HCT116 (cell line): ENCODE results near the gene ING3. TPM values are rescaled to one million over a fixed set of nuclear protein-coding genes. Genes with fewer than 3 reads are reported as not detected.

Experiments
- ATAC-seq: fragments of 200-7000 bp; cut with Tn5 transposase; 2 replicates; pipeline ENCODE4 v1.9.1; 2020; ENCODE audit warnings: mild to moderate bottlenecking, moderate library complexity
- BruUV-seq: library from RNA; stranded (reverse); fragments of 400-500 nt; replicated peaks from 2 replicates; lab custom pipeline; 2021; lab: Mats Ljungman, UMichigan
- CTCF ChIA-PET: fragments of 300-600 bp; sonication (Branson Sonifier 250); formaldehyde crosslinking; loops from one replicate; lab custom pipeline; 2021; ENCODE audit warnings: antibody characterized with exemption; lab: Charles Lee
- POLR2A ChIA-PET: fragments of 300-600, 350-600 bp; sonication (Branson Sonifier 250); formaldehyde crosslinking; loops from one replicate; lab custom pipeline; 2021; ENCODE audit warnings: antibody characterized with exemption; lab: Charles Lee
- RAD21 ChIA-PET, 2 experiments: fragments of 300-600 bp; sonication (Branson Sonifier 250); formaldehyde crosslinking; loops; one replicate each; lab custom pipeline; 2023; ENCODE audit warnings: low total read pairs in 2 of 2; ENCODE audit not compliant: uncharacterized antibody in 2 of 2, unreplicated experiment in 2 of 2, low non-redundant PET in 1 of 2; lab: Charles Lee
- DNase-seq: peaks from one replicate; pipeline ENCODE4 v3.0.0-alpha.2; 2010; ENCODE audit warnings: low read depth, low spot score
- H2AFZ ChIP-seq: fragments of 200-600 bp; shearing (Covaris generic), sonication (generic); 2 replicates; pipeline ENCODE4 v1.6.1; 2017; ENCODE audit warnings: low read depth, mixed run types, mixed read lengths, antibody characterized with exemption, low read length; ENCODE audit not compliant: poor library complexity, severe bottlenecking
- H3K27ac ChIP-seq: 2 replicates; pipeline ENCODE4 v1.5.1; 2012; ENCODE audit warnings: low read depth, low read length
- H3K27me3 ChIP-seq: fragments of 200-600 bp; sonication (generic); 2 replicates; pipeline ENCODE4 v1.6.1; 2016; ENCODE audit warnings: mixed run types, low read length, mixed read lengths; ENCODE audit not compliant: insufficient read depth
- H3K36me3 ChIP-seq, 2 experiments: fragments of 200-500 bp in 1 of 2; fragments of 200-600 bp in 1 of 2; sonication (Bioruptor generic) in 1 of 2; sonication (generic) in 1 of 2; 2 replicates each; pipeline versions ENCODE4 v1.5.1 to v1.6.1; 2014 to 2016; ENCODE audit warnings: low read length in 2 of 2, inconsistent platforms in 1 of 2, mixed read lengths in 1 of 2, mixed run types in 1 of 2; ENCODE audit not compliant: insufficient read depth in 2 of 2, control insufficient read depth in 1 of 2
- H3K4me1 ChIP-seq, 2 experiments: fragments of 200-600 bp in 1 of 2; sonication (generic) in 1 of 2; 2 replicates each; pipeline versions ENCODE4 v1.5.1 to v1.6.1; 2012 to 2017; ENCODE audit warnings: low read length in 2 of 2, inconsistent platforms in 1 of 2, mild to moderate bottlenecking in 1 of 2, mixed read lengths in 1 of 2, mixed run types in 1 of 2, moderate library complexity in 1 of 2; ENCODE audit not compliant: insufficient read depth in 2 of 2, control insufficient read depth in 1 of 2
- H3K4me2 ChIP-seq: fragments of 200-600 bp; sonication (generic); 2 replicates; pipeline ENCODE4 v1.6.1; 2017; ENCODE audit warnings: mixed run types, low read length, mixed read lengths
- H3K4me3 ChIP-seq, 2 experiments: fragments of 200-600 bp in 1 of 2; sonication (generic) in 1 of 2; replicated peaks in 1 of 2; 2 replicates each; pipeline ENCODE4 v1.5.1; 2011 to 2016; ENCODE audit warnings: low read length in 2 of 2, control low read depth in 1 of 2, low read depth in 1 of 2, mild to moderate bottlenecking in 1 of 2, mixed read lengths in 1 of 2, mixed run types in 1 of 2
- H3K79me2 ChIP-seq: fragments of 200-600 bp; sonication (generic); 2 replicates; pipeline ENCODE4 v1.6.1; 2017; ENCODE audit warnings: mild to moderate bottlenecking, mixed run types, low read length, moderate library complexity, mixed read lengths; ENCODE audit not compliant: insufficient read depth
- H3K9ac ChIP-seq: fragments of 200-600 bp; sonication (generic); 2 replicates; pipeline ENCODE4 v1.6.1; 2016; ENCODE audit warnings: low read length, mixed read lengths
- H3K9me2 ChIP-seq: fragments of 200-600 bp; sonication (generic), shearing (Covaris generic); 2 replicates; pipeline ENCODE4 v1.6.1; 2017; ENCODE audit warnings: mixed run types, mild to moderate bottlenecking, moderate library complexity; ENCODE audit not compliant: insufficient read depth
- H3K9me3 ChIP-seq, 2 experiments: fragments of 200-500 bp in 1 of 2; fragments of 200-600 bp in 1 of 2; sonication (Bioruptor generic) in 1 of 2; sonication (generic) in 1 of 2; 2 replicates each; pipeline ENCODE4 v1.6.1; 2014 to 2017; ENCODE audit warnings: low read length in 2 of 2, mixed read lengths in 2 of 2, inconsistent platforms in 1 of 2, low read depth in 1 of 2, mild to moderate bottlenecking in 1 of 2, mixed run types in 1 of 2, moderate library complexity in 1 of 2; ENCODE audit not compliant: control insufficient read depth in 1 of 2, insufficient read depth in 1 of 2
- H4K20me1 ChIP-seq: fragments of 200-600 bp; sonication (generic), shearing (Covaris generic); 2 replicates; pipeline ENCODE4 v1.6.1; 2017; ENCODE audit warnings: mixed run types, mild to moderate bottlenecking, moderate library complexity; ENCODE audit not compliant: insufficient read depth
- ATF3 ChIP-seq: IDR thresholded peaks from 2 replicates; pipeline ENCODE4 v1.6.1; 2012
- CBX3 ChIP-seq: IDR thresholded peaks from 2 replicates; pipeline ENCODE4 v1.6.1; 2012; ENCODE audit warnings: low read depth
- EZH2phosphoT487 ChIP-seq: fragments of 200-600 bp; IDR thresholded peaks from 2 replicates; pipeline ENCODE4 v1.6.1; 2018; ENCODE audit warnings: antibody characterized with exemption, borderline replicate concordance
- FOSL1 ChIP-seq: IDR thresholded peaks from 2 replicates; pipeline ENCODE4 v1.6.1; 2012; ENCODE audit warnings: low read depth
- JUND ChIP-seq: IDR thresholded peaks from 2 replicates; pipeline ENCODE4 v1.6.1; 2012
- POLR2A ChIP-seq: IDR thresholded peaks from 2 replicates; pipeline ENCODE4 v1.7.0; 2011; ENCODE audit warnings: borderline replicate concordance; ENCODE audit not compliant: insufficient read depth, insufficient read length; ENCODE audit errors: extremely low read depth
- RAD21 ChIP-seq: IDR thresholded peaks from 2 replicates; pipeline ENCODE4 v1.6.1; 2012; ENCODE audit warnings: low read depth, mild to moderate bottlenecking
- SIN3A ChIP-seq: IDR thresholded peaks from 2 replicates; pipeline ENCODE4 v1.6.1; 2012; ENCODE audit warnings: low read depth
- SP1 ChIP-seq: IDR thresholded peaks from 2 replicates; pipeline ENCODE4 v1.6.1; 2012; ENCODE audit warnings: low read depth
- SRF ChIP-seq: IDR thresholded peaks from 2 replicates; pipeline ENCODE4 v1.6.1; 2012; ENCODE audit warnings: low read depth
- TCF7L2 ChIP-seq: IDR thresholded peaks from 2 replicates; pipeline ENCODE4 v1.7.0; 2011; ENCODE audit warnings: borderline replicate concordance, inconsistent platforms; ENCODE audit not compliant: insufficient read depth, insufficient read length; ENCODE audit errors: extremely low read depth
- YY1 ChIP-seq: IDR thresholded peaks from 2 replicates; pipeline ENCODE4 v1.6.1; 2011; ENCODE audit warnings: low read length, low read depth, moderate library complexity, mild to moderate bottlenecking; ENCODE audit not compliant: insufficient replicate concordance; ENCODE audit errors: extremely low read depth
- ZBTB33 ChIP-seq: IDR thresholded peaks from 2 replicates; pipeline ENCODE4 v1.6.1; 2011; ENCODE audit warnings: mild to moderate bottlenecking, low read length, moderate library complexity; ENCODE audit not compliant: insufficient replicate concordance; ENCODE audit errors: extremely low read depth
- intact Hi-C: fragments of 100-400 bp; cut with micrococcal nuclease; formaldehyde crosslinking; loops from 2 replicates; pipeline ENCODE4 v1.10.0; 2022
- total RNA-seq: library from RNA; stranded (reverse); gene quantifications from one replicate; pipeline ENCODE4 v1.2.1, GENCODE V29; 2021; ENCODE audit not compliant: unreplicated experiment

The ING3 gene
- total RNA-seq, 1 experiment from 2014 or later = 16.2 TPM

- Histone ChIP-seq H4K20me1 (no peaks in the 10 kb centered on the region), H3K9me3 (no peaks in the 10 kb centered on the region), H3K36me3 (no peaks in the 10 kb centered on the region), H3K9ac (no peak overlapping the region), H3K9me2 (no peaks in the 10 kb centered on the region), H3K27me3 (no peaks in the 10 kb centered on the region), H3K4me2 (no peak overlapping the region), H2AFZ (no peak overlapping the region), H3K4me3 (no peak overlapping the region), H3K27ac (no peak overlapping the region), H3K79me2 (no peaks in the 10 kb centered on the region), H3K4me1 (no peaks in the 10 kb centered on the region)
- no peak for DNase-seq
- ATAC-seq = no peak
- BruUV-seq = no TSS peak
- ChIA-PET POLR2A (no interaction called here), RAD21 (no interaction called here), CTCF (no interaction called here)
- TF ChIP-seq ZBTB33 = no peak
- intact Hi-C loops = no loop called here
Measured at GRCh38 chr7:120998996-120999565, 48.5 kb downstream of the ING3 start.

- Histone ChIP-seq H3K36me3 (no peaks in the 10 kb centered on the region), H4K20me1 (no peaks in the 10 kb centered on the region), H3K27me3 (no peaks in the 10 kb centered on the region), H3K4me1 (no peaks in the 10 kb centered on the region), H3K27ac (no peak overlapping the region), H3K4me3 (no peak overlapping the region), H3K9me3 (no peaks in the 10 kb centered on the region), H3K9me2 (no peaks in the 10 kb centered on the region), H2AFZ (no peak overlapping the region), H3K4me2 (no peak overlapping the region), H3K79me2 (no peaks in the 10 kb centered on the region), H3K9ac (no peak overlapping the region)
- BruUV-seq = no TSS peak
- intact Hi-C loops = no loop called here
- RAD21 ChIA-PET = no interaction called here
- DNase-seq = no peak
- no peak for ATAC-seq
- POLR2A ChIA-PET = no interaction called here
- CTCF ChIA-PET = interaction anchor here (1.6 kb wide), 1 partner anchor 13 kb away, joined by 4 read pairs; no protein-coding TSS in a partner anchor
- TF ChIP-seq JUND = no peak
- TF ChIP-seq CBX3 = no peak
- no peak for TF ChIP-seq FOSL1
- no peak for TF ChIP-seq YY1
- TF ChIP-seq ZBTB33 = no peak
- no peak for TF ChIP-seq TCF7L2
- no peak for TF ChIP-seq SIN3A
- no peak for TF ChIP-seq SRF
- no peak for TF ChIP-seq RAD21
- TF ChIP-seq EZH2phosphoT487 = no peak
- TF ChIP-seq POLR2A = no peak
- TF ChIP-seq ATF3 = no peak
- no peak for TF ChIP-seq SP1
Measured at GRCh38 chr7:121000081-121000983, 49.8 kb downstream of the ING3 start.
